Measurements from ENCODE around the gene CHRNA4.
"Not testable (repeated sequence)": the region's sequence is repeated elsewhere in the genome, so short reads cannot be mapped to it uniquely, and the experiment has no call there.

DNA sequence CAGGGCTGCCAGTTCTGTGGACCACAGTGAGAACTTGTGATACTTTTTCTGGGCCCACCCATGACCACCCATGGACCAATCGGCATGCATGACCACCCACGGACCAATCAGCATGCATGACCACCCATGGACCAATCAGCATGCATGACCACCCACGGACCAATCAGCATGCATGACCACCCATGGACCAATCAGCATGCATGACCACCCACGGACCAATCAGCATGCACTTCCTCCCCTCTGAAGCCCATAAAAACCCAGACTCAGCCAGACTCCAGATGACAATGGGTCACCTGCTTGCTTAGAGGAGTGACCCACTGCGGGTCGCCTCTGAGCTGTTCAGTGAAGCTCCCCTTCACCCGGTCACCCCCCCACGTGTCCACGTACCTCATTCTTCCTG, 18.7 kb upstream of the CHRNA4 start:
- TF ChIP-seq ETV6 (conservative IDR thresholded peaks at IDR 0.05 in 1 of 2, IDR thresholded peaks at IDR 0.05 in 1 of 2; ENCODE audit: borderline replicate concordance in 1 of 2, low read depth in 1 of 2); MTA3 (IDR thresholded peaks at IDR 0.05; ENCODE audit: borderline replicate concordance, low read length); SIX5 (IDR thresholded peaks at IDR 0.05; ENCODE audit: low read depth, low read length, severe bottlenecking); EP300 (IDR thresholded peaks at IDR 0.05; ENCODE audit: borderline replicate concordance in 1 of 2, control insufficient read depth in 1 of 2, low read depth in 2 of 2, low read length in 2 of 2); MYC (IDR thresholded peaks at IDR 0.05; ENCODE audit: insufficient read depth, insufficient read length, insufficient replicate concordance, low read length, severe bottlenecking); KDM1A (IDR thresholded peaks at IDR 0.05; ENCODE audit: borderline replicate concordance); ATF7 (IDR thresholded peaks at IDR 0.05; ENCODE audit: low read depth); NR2C2 (IDR thresholded peaks at IDR 0.05; ENCODE audit: borderline replicate concordance, control insufficient read depth, insufficient read length, low read depth): not testable (repeated sequence)
- TF ChIP-seq, protein P1, sequence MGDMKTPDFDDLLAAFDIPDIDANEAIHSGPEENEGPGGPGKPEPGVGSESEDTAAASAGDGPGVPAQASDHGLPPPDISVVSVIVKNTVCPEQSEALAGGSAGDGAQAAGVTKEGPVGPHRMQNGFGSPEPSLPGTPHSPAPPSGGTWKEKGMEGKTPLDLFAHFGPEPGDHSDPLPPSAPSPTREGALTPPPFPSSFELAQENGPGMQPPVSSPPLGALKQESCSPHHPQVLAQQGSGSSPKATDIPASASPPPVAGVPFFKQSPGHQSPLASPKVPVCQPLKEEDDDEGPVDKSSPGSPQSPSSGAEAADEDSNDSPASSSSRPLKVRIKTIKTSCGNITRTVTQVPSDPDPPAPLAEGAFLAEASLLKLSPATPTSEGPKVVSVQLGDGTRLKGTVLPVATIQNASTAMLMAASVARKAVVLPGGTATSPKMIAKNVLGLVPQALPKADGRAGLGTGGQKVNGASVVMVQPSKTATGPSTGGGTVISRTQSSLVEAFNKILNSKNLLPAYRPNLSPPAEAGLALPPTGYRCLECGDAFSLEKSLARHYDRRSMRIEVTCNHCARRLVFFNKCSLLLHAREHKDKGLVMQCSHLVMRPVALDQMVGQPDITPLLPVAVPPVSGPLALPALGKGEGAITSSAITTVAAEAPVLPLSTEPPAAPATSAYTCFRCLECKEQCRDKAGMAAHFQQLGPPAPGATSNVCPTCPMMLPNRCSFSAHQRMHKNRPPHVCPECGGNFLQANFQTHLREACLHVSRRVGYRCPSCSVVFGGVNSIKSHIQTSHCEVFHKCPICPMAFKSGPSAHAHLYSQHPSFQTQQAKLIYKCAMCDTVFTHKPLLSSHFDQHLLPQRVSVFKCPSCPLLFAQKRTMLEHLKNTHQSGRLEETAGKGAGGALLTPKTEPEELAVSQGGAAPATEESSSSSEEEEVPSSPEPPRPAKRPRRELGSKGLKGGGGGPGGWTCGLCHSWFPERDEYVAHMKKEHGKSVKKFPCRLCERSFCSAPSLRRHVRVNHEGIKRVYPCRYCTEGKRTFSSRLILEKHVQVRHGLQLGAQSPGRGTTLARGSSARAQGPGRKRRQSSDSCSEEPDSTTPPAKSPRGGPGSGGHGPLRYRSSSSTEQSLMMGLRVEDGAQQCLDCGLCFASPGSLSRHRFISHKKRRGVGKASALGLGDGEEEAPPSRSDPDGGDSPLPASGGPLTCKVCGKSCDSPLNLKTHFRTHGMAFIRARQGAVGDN (IDR thresholded peaks at IDR 0.05): not testable (repeated sequence)
